ENCODE measurements around the gene STK39. TPM values are rescaled to one million over a fixed set of nuclear protein-coding genes. Genes with fewer than 3 reads are reported as not detected.

The STK39 gene
- total RNA-seq, 1 experiment from 2014 or later, result 15.9 TPM

DNA sequence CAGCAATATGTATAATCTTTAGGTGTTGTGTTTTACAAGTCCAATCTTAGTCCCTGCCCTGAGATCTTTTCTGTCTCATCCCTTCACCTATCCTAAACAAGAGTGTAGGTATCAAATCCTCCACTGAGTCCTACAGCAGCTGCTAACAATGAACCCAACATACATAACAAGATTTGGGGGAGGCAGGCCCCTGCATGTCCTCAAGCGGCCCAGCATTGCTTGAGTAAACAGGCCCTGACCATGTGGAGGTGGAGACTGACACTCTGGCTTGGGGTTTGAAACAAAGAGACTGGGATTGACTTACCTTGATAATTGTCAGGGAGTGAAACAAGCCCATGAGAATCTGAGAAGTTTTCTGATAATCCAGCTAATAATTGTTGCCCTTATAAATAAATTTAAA, 213.4 kb downstream of the STK39 start:
- TF ChIP-seq EZH2 (IDR thresholded peaks at IDR 0.05; ENCODE audit: borderline replicate concordance, low read depth, low read length, poor library complexity, severe bottlenecking) (no peak), CTCF (conservative IDR thresholded peaks at IDR 0.05; ENCODE audit: low read depth, low read length) (no peak)
- Histone ChIP-seq H3K27ac (ENCODE audit: low read depth, low read length, poor library complexity, severe bottlenecking) (no peak overlapping the region), H3K4me1 (ENCODE audit: insufficient read depth, low read length, poor library complexity, severe bottlenecking) (no peaks in the 10 kb centered on the region), H3K9me3 (ENCODE audit: low read depth, low read length, poor library complexity, severe bottlenecking) (no peaks in the 10 kb centered on the region), H3K36me3 (ENCODE audit: insufficient read depth, low read length, poor library complexity, severe bottlenecking) (no peaks in the 10 kb centered on the region), H3K27me3 (replicated peaks; ENCODE audit: insufficient read depth, low read depth, low read length, poor library complexity) (no peaks in the 10 kb centered on the region), H3K4me3 (ENCODE audit: low read depth, low read length, poor library complexity, severe bottlenecking) (no peak overlapping the region)
- POLR2A ChIA-PET (ENCODE audit: low non-redundant PET), result no interaction called here
- intact Hi-C loops (cut with micrococcal nuclease; ENCODE audit: unreplicated experiment), result no loop called here
- CTCF ChIA-PET, result interaction anchor here (0.5 kb wide), 1 partner anchor 842 kb away, joined by 10 read pairs; no protein-coding TSS in a partner anchor
- DNase-seq (ENCODE audit: low spot score), result no peak
- BruUV-seq (replicated peaks), result no TSS peak

DNA sequence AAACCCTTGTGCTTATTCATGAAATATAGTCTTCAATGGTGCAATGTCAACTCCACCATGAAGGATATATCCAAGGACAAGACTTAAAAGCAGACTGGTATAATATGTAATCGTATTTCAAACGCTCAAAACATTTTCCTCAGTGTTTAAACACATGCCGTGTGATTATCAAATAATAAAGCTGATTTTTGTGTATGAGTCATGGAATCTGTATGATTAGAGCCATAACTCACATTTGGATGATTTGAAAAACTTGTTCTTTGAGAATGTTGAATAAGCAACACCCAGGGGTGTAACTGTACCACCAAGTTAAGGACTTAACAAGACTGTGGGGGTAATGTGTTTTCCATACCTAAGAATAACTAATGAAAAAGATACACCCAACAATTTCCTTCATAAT, 215.3 kb downstream of the STK39 start:
- no peaks in the 10 kb centered on the region for H3K4me1 ChIP-seq (ENCODE audit: insufficient read depth, low read length, poor library complexity, severe bottlenecking)
- CTCF ChIA-PET, result no interaction called here
- POLR2A ChIA-PET (ENCODE audit: low non-redundant PET), result no interaction called here
- no peak overlapping the region for H3K27ac ChIP-seq (ENCODE audit: low read depth, low read length, poor library complexity, severe bottlenecking)
- intact Hi-C loops (cut with micrococcal nuclease; ENCODE audit: unreplicated experiment), result no loop called here
- TF ChIP-seq CTCF (conservative IDR thresholded peaks at IDR 0.05; ENCODE audit: low read depth, low read length) (no peak), EZH2 (IDR thresholded peaks at IDR 0.05; ENCODE audit: borderline replicate concordance, low read depth, low read length, poor library complexity, severe bottlenecking) (no peak)
- H3K27me3 ChIP-seq (replicated peaks; ENCODE audit: insufficient read depth, low read depth, low read length, poor library complexity), result no peaks in the 10 kb centered on the region
- H3K9me3 ChIP-seq (ENCODE audit: low read depth, low read length, poor library complexity, severe bottlenecking), result no peaks in the 10 kb centered on the region
- no TSS peak for BruUV-seq (replicated peaks)
- DNase-seq (ENCODE audit: low spot score), result no peak
- no peaks in the 10 kb centered on the region for H3K36me3 ChIP-seq (ENCODE audit: insufficient read depth, low read length, poor library complexity, severe bottlenecking)
- no peak overlapping the region for H3K4me3 ChIP-seq (ENCODE audit: low read depth, low read length, poor library complexity, severe bottlenecking)

DNA sequence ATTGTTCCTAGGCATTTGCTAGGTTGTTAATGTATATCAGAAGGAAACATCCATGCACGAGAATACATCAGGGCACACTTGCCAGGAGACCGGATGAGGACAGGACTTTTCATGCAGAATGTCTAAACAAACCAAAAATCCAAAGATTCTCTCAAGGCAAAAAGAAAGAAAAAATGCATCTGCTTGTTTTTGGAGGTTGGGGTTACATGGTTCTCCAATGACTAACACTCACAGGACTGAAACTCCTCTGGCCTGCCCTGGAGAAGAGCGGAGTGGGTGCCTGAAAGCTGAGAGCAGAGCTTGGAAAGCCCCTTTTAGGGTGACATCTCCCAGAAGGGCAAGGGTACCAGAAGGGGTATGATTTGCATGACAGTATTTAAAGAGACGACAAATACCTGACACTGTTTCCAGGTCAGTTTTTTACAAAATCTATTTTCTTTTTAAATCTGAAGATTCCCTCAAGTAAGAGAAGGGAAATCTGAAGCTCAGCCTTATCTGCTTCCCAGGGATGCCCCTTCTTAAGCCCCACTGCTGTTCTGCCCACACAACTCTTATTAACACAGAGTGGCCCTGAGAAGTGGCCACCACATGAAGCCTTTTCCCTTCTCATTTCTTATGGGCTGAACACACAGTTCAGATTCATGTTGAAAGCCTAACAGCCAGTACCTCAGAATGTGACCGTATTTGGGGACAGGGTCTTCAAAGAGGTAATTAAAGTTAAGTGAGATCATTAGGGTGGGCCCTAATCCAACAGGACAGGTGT, 216.4 kb downstream of the STK39 start:
- no peaks in the 10 kb centered on the region for H3K36me3 ChIP-seq (ENCODE audit: insufficient read depth, low read length, poor library complexity, severe bottlenecking)
- ChIA-PET CTCF (no interaction called here), POLR2A (ENCODE audit: low non-redundant PET) (no interaction called here)
- H3K4me3 ChIP-seq (ENCODE audit: low read depth, low read length, poor library complexity, severe bottlenecking), result no peak overlapping the region
- no peaks in the 10 kb centered on the region for H3K4me1 ChIP-seq (ENCODE audit: insufficient read depth, low read length, poor library complexity, severe bottlenecking)
- TF ChIP-seq CTCF (conservative IDR thresholded peaks at IDR 0.05; ENCODE audit: low read depth, low read length) (no peak), EZH2 (IDR thresholded peaks at IDR 0.05; ENCODE audit: borderline replicate concordance, low read depth, low read length, poor library complexity, severe bottlenecking) (no peak)
- intact Hi-C loops (cut with micrococcal nuclease; ENCODE audit: unreplicated experiment), result no loop called here
- DNase-seq (ENCODE audit: low spot score), result no peak
- H3K27ac ChIP-seq (ENCODE audit: low read depth, low read length, poor library complexity, severe bottlenecking), result no peak overlapping the region
- H3K27me3 ChIP-seq (replicated peaks; ENCODE audit: insufficient read depth, low read depth, low read length, poor library complexity), result no peaks in the 10 kb centered on the region
- H3K9me3 ChIP-seq (ENCODE audit: low read depth, low read length, poor library complexity, severe bottlenecking), result no peaks in the 10 kb centered on the region
- no TSS peak for BruUV-seq (replicated peaks)

All from A673 (cell line).